HepG2 (cell line): ENCODE measurements around the gene SKIC2. TPM values are rescaled to one million over a fixed set of nuclear protein-coding genes. Genes with fewer than 3 reads are reported as not detected.

Experiments used
- BORCS8-MEF2B ChIP-seq: sonication (generic); formaldehyde crosslinking; IDR thresholded peaks from 2 replicates; pipeline ENCODE4 v1.8.0; 2022; ENCODE audit warnings: mild to moderate bottlenecking, missing genetic modification reagents
- NKX3-1 ChIP-seq: sonication (generic); formaldehyde crosslinking; IDR thresholded peaks from 2 replicates; pipeline ENCODE4 v1.5.0; 2020; ENCODE audit warnings: missing genetic modification reagents
- TEAD2 ChIP-seq: sonication (generic); formaldehyde crosslinking; IDR thresholded peaks from 2 replicates; pipeline ENCODE4 v1.9.0; 2021; ENCODE audit warnings: missing genetic modification reagents
- ZNF12 ChIP-seq: sonication (generic); formaldehyde crosslinking; IDR thresholded peaks from 2 replicates; pipeline ENCODE4 v1.5.0; 2020; ENCODE audit warnings: missing genetic modification reagents
- ZNF367 ChIP-seq: sonication (generic); formaldehyde crosslinking; IDR thresholded peaks from 2 replicates; pipeline ENCODE4 v1.4.0; 2020; ENCODE audit warnings: missing genetic modification reagents, borderline replicate concordance
- ZNF652 ChIP-seq: IDR thresholded peaks from 2 replicates; pipeline ENCODE4 v1.6.1; 2016; ENCODE audit warnings: low read depth, borderline replicate concordance
- ZNF83 ChIP-seq: sonication (generic); formaldehyde crosslinking; IDR thresholded peaks from 2 replicates; pipeline ENCODE4 v1.4.0; 2020; ENCODE audit warnings: missing genetic modification reagents, mild to moderate bottlenecking, borderline replicate concordance
- ZSCAN30 ChIP-seq: sonication (generic); formaldehyde crosslinking; IDR thresholded peaks from 2 replicates; pipeline ENCODE4 v1.5.0; 2020; ENCODE audit warnings: mild to moderate bottlenecking, missing genetic modification reagents
- polyA plus RNA-seq, 8 experiments: library from polyadenylated mRNA; depleted of rRNA in 3 of 8; stranded (reverse) in 7 of 8; unstranded in 1 of 8; fragments of >200 nt; fragmentation: Illumina TruSeq in 4 of 8; extraction: Trizol in 4 of 8; gene quantifications; 2 replicates each; pipeline versions ENCODE4 v1.2.1 to v1.2.3, GENCODE V29; 2011 to 2016; ENCODE audit warnings: low read depth in 4 of 8, missing spikeins in 1 of 8, mixed read lengths in 1 of 8; ENCODE audit not compliant: insufficient read depth in 1 of 8
- total RNA-seq, 5 experiments: library from RNA; depleted of rRNA; stranded (reverse); fragments of >200 nt; fragmentation: Illumina TruSeq; extraction: Trizol; gene quantifications; 2 replicates each; pipeline ENCODE4 v1.2.3, GENCODE V29; 2016; ENCODE audit warnings: low read depth in 1 of 5
- TF ChIP-seq, protein P1 (sequence below), 2 experiments: fragments of 450-650 bp in 1 of 2; sonication (generic) in 1 of 2; formaldehyde crosslinking in 1 of 2; IDR thresholded peaks; 2 replicates each; pipeline versions ENCODE4 v1.6.1 to v1.8.0; 2016 to 2022; ENCODE audit warnings: antibody characterized with exemption in 1 of 2, mild to moderate bottlenecking in 1 of 2, missing genetic modification reagents in 1 of 2
- TF ChIP-seq, protein P2 (sequence below): sonication (generic); formaldehyde crosslinking; IDR thresholded peaks from 2 replicates; pipeline ENCODE4 v1.4.0; 2020; ENCODE audit warnings: missing genetic modification reagents, borderline replicate concordance
- TF ChIP-seq, protein P3 (sequence below): sonication (generic); formaldehyde crosslinking; IDR thresholded peaks from 2 replicates; pipeline ENCODE4 v1.8.0; 2022; ENCODE audit warnings: missing genetic modification reagents, mild to moderate bottlenecking, borderline replicate concordance
- TF ChIP-seq, protein P4 (sequence below): sonication (generic); formaldehyde crosslinking; IDR thresholded peaks from 2 replicates; pipeline ENCODE4 v1.4.0; 2020; ENCODE audit warnings: missing genetic modification reagents

SKIC2 gene
- total and polyA plus RNA-seq, 2 of the 13 experiments (the other 11 are each of a cell fraction or from before 2014, with no cell fraction given): 67.1 to 68.4 TPM

DNA sequence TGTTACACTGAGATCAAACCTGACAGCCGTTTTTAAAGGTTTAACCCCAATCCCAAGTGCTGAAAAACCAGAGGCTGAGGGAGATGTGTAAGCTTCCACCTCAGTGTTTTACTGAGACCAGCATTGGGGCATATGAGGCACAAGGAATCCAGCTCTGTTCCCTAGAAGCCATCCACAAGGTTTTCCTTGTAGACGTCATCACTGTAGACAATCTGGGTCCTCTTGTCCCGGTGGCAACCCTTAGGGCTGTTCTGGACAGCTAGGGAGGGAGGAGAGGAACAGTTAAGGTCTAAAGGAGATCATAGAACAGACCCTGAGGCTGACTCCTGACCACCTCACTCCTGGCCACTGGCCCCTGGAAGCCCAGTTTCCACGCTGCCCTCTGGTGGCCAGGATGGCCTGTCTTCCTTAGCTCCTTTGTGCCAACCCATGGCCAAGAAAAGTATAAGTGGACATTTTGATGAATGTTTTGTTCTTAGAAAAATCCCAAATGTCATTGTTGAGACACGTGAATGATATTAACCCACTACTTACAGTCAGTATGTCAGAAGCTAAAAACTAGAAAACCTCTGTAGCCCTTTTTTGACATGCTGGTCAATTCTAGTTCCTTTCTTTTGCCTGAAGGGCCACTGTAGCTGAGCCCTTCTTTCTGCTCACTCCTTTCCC is 6.7 kb upstream of the SKIC2 start (continued):
- TF ChIP-seq ZNF652 (CRISPR knock-in tag) (no peak), ZSCAN30 (CRISPR knock-in tag) (no peak), ZNF12 (CRISPR knock-in tag) (no peak), ZNF367 (CRISPR knock-in tag) (no peak), NKX3-1 (CRISPR knock-in tag) (no peak), ZNF83 (CRISPR knock-in tag) (no peak), TEAD2 (CRISPR knock-in tag) (no peak), BORCS8-MEF2B (0 out of 2 replicates have a peak, but pooled peaks have one; percentile 57)
- TF ChIP-seq, protein P1, sequence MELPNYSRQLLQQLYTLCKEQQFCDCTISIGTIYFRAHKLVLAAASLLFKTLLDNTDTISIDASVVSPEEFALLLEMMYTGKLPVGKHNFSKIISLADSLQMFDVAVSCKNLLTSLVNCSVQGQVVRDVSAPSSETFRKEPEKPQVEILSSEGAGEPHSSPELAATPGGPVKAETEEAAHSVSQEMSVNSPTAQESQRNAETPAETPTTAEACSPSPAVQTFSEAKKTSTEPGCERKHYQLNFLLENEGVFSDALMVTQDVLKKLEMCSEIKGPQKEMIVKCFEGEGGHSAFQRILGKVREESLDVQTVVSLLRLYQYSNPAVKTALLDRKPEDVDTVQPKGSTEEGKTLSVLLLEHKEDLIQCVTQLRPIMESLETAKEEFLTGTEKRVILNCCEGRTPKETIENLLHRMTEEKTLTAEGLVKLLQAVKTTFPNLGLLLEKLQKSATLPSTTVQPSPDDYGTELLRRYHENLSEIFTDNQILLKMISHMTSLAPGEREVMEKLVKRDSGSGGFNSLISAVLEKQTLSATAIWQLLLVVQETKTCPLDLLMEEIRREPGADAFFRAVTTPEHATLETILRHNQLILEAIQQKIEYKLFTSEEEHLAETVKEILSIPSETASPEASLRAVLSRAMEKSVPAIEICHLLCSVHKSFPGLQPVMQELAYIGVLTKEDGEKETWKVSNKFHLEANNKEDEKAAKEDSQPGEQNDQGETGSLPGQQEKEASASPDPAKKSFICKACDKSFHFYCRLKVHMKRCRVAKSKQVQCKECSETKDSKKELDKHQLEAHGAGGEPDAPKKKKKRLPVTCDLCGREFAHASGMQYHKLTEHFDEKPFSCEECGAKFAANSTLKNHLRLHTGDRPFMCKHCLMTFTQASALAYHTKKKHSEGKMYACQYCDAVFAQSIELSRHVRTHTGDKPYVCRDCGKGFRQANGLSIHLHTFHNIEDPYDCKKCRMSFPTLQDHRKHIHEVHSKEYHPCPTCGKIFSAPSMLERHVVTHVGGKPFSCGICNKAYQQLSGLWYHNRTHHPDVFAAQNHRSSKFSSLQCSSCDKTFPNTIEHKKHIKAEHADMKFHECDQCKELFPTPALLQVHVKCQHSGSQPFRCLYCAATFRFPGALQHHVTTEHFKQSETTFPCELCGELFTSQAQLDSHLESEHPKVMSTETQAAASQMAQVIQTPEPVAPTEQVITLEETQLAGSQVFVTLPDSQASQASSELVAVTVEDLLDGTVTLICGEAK (IDR thresholded peaks at IDR 0.05): no peak
- TF ChIP-seq, protein P1 (CRISPR knock-in tag; IDR thresholded peaks at IDR 0.05): no peak
- TF ChIP-seq, protein P2, sequence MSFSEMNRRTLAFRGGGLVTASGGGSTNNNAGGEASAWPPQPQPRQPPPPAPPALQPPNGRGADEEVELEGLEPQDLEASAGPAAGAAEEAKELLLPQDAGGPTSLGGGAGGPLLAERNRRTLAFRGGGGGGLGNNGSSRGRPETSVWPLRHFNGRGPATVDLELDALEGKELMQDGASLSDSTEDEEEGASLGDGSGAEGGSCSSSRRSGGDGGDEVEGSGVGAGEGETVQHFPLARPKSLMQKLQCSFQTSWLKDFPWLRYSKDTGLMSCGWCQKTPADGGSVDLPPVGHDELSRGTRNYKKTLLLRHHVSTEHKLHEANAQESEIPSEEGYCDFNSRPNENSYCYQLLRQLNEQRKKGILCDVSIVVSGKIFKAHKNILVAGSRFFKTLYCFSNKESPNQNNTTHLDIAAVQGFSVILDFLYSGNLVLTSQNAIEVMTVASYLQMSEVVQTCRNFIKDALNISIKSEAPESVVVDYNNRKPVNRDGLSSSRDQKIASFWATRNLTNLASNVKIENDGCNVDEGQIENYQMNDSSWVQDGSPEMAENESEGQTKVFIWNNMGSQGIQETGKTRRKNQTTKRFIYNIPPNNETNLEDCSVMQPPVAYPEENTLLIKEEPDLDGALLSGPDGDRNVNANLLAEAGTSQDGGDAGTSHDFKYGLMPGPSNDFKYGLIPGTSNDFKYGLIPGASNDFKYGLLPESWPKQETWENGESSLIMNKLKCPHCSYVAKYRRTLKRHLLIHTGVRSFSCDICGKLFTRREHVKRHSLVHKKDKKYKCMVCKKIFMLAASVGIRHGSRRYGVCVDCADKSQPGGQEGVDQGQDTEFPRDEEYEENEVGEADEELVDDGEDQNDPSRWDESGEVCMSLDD (CRISPR knock-in tag): no peak
- TF ChIP-seq, protein P3, sequence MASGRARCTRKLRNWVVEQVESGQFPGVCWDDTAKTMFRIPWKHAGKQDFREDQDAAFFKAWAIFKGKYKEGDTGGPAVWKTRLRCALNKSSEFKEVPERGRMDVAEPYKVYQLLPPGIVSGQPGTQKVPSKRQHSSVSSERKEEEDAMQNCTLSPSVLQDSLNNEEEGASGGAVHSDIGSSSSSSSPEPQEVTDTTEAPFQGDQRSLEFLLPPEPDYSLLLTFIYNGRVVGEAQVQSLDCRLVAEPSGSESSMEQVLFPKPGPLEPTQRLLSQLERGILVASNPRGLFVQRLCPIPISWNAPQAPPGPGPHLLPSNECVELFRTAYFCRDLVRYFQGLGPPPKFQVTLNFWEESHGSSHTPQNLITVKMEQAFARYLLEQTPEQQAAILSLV: peak; percentile 38; the same call in 1 of the 2 replicates
- TF ChIP-seq, protein P4, sequence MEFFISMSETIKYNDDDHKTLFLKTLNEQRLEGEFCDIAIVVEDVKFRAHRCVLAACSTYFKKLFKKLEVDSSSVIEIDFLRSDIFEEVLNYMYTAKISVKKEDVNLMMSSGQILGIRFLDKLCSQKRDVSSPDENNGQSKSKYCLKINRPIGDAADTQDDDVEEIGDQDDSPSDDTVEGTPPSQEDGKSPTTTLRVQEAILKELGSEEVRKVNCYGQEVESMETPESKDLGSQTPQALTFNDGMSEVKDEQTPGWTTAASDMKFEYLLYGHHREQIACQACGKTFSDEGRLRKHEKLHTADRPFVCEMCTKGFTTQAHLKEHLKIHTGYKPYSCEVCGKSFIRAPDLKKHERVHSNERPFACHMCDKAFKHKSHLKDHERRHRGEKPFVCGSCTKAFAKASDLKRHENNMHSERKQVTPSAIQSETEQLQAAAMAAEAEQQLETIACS (CRISPR knock-in tag): no peak; the same call in 1 of the 2 replicates
